Adipocyte (in vitro differentiated cells): ENCODE results near the gene BCAS3.

Source experiments
- DNase-seq: peaks from one replicate; pipeline ENCODE4 v3.0.0-alpha.2; 2015; ENCODE audit warnings: low read depth
- H3K27me3 ChIP-seq: replicated peaks from 2 replicates; pipeline ENCODE4 v1.7.0; 2013; ENCODE audit warnings: mild to moderate bottlenecking, low read length, moderate library complexity; ENCODE audit not compliant: control insufficient read depth, insufficient read depth
- H3K36me3 ChIP-seq: 2 replicates; pipeline ENCODE4 v1.7.0; 2013; ENCODE audit warnings: low read length, mild to moderate bottlenecking, moderate library complexity; ENCODE audit not compliant: control insufficient read depth, insufficient read depth, severe bottlenecking
- H3K4me1 ChIP-seq: 2 replicates; pipeline ENCODE4 v1.7.0; 2013; ENCODE audit warnings: mild to moderate bottlenecking, low read length, moderate library complexity; ENCODE audit not compliant: control insufficient read depth, insufficient read depth
- H3K4me3 ChIP-seq: 2 replicates; pipeline ENCODE4 v1.7.0; 2013; ENCODE audit warnings: mild to moderate bottlenecking, low read length, moderate library complexity
- H3K9ac ChIP-seq: 2 replicates; pipeline ENCODE4 v1.7.0; 2013; ENCODE audit warnings: mild to moderate bottlenecking, low read length, moderate library complexity
- H3K9me3 ChIP-seq: 2 replicates; pipeline ENCODE4 v1.7.0; 2013; ENCODE audit warnings: mild to moderate bottlenecking, low read length, moderate library complexity; ENCODE audit not compliant: control insufficient read depth

Gene BCAS3

DNA sequence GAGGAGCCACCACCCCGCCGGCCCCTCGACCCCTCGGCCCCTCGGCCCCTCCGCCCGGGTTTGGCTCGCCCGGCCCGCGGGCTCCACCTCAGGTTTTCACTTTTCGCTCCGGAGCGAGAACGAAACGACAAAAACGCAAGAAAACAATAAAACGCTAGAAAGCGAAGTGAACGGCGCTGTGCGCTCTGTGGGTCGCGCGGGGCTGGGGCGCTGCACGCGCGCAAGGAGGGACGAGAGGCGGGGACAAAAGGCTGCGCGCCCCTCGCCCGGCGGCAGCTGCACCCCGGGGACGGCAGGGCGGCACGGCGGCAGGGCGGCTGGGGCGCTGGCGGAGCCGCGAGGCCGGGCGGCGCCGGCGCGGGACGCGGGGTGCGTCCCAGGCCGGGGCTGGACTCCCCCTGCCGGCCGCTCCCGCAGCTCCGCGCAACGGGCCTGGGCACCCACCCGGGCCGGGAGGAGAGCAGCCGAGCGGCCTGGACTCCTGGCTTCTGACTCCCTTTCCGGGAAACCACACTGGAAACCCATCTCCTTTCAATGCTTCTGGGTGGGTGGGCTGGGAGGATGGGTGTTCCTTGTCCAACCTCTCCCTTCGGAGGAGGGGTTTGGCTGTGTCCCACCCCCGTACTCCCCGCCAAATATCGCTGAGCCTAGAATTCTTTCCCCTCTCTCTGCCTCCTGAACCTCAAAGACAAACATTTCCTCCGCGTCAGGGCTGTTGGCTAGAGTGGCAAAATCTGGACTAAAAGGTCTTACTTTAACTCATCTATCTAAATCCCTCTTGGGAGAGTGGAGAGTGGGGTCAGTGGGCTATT, 731.9 kb downstream of the BCAS3 start:
- H3K27me3 ChIP-seq: no peaks in the 10 kb centered on the region
- H3K4me3 ChIP-seq: peak overlapping the region; percentile 77
- H3K36me3 ChIP-seq: peaks cover 39% of the 10 kb centered on the region
- DNase-seq: peak; percentile 94
- H3K9ac ChIP-seq: peak overlapping the region; percentile 87
- H3K9me3 ChIP-seq: no peaks in the 10 kb centered on the region
- H3K4me1 ChIP-seq: peaks cover 29% of the 10 kb centered on the region

DNA sequence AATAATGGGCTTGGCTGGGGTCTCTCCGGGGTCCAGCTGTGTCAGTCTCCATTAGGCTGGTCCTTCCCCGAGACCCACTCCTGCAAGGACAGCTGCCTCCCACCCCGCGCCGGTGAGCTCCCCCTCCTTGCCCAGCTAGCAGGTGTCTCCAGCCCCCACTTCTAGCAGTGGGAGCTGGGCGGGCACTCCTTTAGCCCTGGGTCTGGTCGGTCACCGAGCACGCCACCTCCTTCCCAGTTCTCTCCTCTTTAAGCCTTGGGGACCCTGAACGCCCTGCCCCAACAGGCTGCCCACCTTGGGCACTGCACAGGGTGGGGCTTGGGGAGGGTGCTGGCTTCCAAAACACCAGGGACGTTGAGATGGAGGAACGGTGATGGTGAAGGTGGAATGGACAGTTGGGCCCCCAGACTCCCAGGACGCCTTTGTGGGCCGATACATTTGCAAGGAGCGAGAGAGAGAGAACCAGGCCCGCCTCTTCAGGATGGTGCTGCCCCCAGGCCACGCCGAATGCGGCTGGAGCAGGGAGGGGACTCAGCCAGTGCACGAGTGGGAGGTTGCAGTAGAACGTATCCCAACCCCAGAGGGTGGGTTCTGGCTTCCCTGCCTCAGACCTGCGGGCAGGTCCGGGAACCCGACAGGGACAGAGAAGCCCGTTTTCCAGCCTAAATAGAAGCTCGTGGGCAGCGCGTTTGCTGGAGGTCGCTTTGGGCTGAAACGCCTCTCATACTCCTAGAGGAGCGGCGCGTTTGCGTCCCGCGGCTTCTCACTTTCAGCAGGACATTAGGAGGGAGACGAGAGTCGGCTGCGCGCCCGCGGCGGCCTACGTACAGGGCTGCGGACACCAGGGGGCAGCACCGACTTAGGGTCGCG, 732.7 kb downstream of the BCAS3 start:
- peak; percentile 95 for DNase-seq
- H3K9me3 ChIP-seq: no peaks in the 10 kb centered on the region
- H3K4me1 ChIP-seq: peaks cover 29% of the 10 kb centered on the region
- H3K4me3 ChIP-seq: peak overlapping the region; percentile 50
- H3K27me3 ChIP-seq: no peaks in the 10 kb centered on the region
- H3K9ac ChIP-seq: peak overlapping the region; percentile 87
- peaks cover 31% of the 10 kb centered on the region for H3K36me3 ChIP-seq

DNA sequence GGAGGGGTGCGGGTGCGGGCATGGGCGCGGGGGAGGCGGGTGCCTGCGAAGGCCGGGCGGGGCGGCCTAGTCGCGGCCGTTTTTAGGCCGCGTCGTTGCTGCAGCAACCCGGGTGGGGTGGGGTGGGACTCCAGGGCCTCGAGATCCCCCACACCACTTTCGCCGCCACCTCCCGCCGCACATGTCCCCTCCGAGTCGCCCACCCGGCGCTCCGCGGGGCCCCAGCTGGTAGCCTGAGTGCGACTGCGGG, 733.3 kb downstream of the BCAS3 start:
- peaks cover 26% of the 10 kb centered on the region for H3K36me3 ChIP-seq
- no peaks in the 10 kb centered on the region for H3K9me3 ChIP-seq
- H3K4me1 ChIP-seq: peaks cover 29% of the 10 kb centered on the region
- no peaks in the 10 kb centered on the region for H3K27me3 ChIP-seq
- H3K4me3 ChIP-seq: peak overlapping the region; percentile 84
- DNase-seq: no peak
- H3K9ac ChIP-seq: peak overlapping the region; percentile 89

DNA sequence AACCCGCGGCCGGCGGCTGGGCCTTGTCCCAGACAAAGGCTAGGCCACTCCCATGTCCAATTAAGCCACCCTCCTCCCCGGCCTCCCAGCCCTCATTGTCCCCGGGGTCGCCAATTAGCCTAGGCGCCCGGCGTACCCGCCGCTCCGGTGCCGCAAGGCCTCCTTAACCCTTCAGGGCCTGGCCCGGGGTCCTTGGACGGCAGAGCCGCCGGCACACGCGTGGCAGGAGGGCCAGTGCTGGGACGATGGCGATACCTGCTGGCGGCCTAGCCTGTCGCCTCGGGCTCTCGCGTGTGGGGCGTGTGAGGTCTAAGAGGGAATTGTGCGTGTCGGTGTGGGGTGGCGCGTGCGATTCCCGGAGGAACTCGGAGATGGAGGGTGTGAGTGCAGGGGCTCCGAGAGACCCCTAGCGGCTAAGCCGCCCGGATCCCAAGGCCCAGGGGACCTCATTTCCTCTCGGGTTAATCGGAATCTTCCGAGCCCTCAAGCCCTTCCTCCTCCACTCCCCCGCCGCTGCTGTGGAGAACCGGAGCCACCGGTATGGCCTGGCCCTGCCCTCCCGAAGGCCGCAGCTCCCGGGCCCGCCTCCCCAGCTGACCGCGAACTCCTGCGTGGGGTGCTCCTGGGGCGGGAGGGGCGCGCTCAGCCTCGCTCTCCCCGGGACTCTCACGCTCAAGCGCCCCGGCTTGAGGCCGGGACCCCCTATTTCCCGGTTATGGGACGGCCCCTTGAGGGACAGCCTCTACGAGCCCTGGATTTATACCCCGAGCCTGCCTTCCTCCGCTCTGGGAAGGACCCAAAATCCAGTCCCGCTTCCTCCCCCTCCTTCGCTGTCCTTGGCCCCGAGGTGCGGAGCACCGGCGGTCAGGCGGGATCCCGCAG, 733.9 kb downstream of the BCAS3 start:
- Histone ChIP-seq H3K4me1 (peaks cover 30% of the 10 kb centered on the region), H3K9ac (peak overlapping the region; percentile 89), H3K36me3 (peaks cover 20% of the 10 kb centered on the region), H3K4me3 (peak overlapping the region; percentile 84), H3K9me3 (no peaks in the 10 kb centered on the region), H3K27me3 (no peaks in the 10 kb centered on the region)
- DNase-seq: peak; percentile 83

DNA sequence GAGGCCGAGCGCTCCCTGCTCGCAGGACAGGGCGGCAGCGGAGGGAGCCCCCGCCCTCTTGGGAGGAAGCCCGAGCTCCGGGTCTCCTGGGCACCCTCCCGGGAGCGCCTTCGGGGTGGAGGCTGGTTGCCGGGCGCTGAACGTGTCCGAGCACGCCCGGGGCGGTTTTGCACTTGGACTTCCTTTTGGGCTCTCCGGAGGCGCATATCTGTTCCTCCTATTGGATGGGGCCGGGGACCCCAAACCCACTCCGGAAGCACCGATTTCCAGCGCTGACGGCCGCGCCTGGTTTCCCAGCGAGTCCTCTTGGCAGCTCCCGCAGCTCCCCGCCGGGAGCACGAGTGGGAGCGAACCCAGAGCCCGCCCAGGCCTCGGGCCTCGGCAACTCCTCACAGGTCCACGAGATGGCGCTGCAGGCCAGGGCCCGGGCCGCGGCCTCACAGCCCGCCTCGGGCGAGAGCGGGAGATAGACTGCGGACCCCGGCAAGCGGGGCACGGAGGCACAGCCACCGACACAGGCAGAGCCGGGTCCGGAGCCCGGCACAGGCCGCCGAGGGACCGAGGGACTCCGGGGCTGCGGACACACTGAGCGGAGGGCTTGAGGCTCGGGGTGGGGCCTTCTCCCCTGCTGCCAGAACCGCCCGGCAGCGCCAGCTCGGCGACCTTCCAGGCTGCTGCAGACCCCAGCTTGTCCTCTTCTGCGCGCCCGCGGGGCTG, 734.6 kb downstream of the BCAS3 start:
- Histone ChIP-seq H3K9ac (peak overlapping the region; percentile 89), H3K27me3 (no peaks in the 10 kb centered on the region), H3K9me3 (no peaks in the 10 kb centered on the region), H3K4me3 (peak overlapping the region; percentile 84), H3K36me3 (peaks cover 14% of the 10 kb centered on the region), H3K4me1 (peaks cover 31% of the 10 kb centered on the region)
- peak; percentile 95 for DNase-seq

DNA sequence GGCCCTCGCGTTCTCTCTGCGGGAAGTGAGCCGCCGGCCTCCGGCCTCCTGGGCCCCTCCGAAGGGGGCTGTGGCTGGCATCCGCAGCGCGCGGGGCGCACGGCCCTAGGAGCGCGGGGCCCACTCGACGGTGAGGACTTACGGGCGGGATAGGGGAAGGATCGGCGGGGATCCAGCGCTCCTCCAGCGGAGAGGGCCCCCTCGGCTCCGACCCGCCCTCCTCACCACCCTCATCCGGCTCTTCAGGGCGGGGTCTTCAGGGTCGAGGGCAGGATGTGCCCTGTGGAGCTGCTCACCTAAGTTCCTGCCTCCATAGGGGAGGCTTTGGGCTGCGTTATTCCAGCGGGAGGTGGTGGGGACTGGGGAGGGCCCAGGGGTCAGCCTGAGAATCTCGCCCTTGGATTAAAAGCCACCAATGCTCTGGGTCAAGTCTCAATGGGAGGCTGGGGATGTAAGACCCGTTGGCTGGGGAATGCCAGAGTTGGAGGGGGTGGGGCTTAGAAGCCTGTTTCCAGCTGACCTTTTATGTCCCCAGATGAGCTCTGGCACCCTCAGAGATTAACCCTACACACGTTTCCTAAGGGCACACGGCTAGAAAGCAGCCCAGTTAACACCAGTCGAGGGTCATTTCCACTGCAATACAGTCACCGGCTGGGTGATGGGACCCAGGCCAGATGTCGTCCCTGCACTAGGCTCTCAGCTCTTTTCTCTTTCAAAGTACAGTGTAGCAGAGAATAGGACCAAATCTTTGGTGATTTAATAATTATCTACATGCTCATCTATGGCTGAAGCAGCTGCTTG, 735.4 kb downstream of the BCAS3 start:
- Histone ChIP-seq H3K9ac (peak overlapping the region; percentile 89), H3K4me1 (peaks cover 34% of the 10 kb centered on the region), H3K4me3 (peak overlapping the region; percentile 84), H3K36me3 (peaks cover 6% of the 10 kb centered on the region), H3K27me3 (no peaks in the 10 kb centered on the region), H3K9me3 (no peaks in the 10 kb centered on the region)
- DNase-seq: peak; percentile 52

DNA sequence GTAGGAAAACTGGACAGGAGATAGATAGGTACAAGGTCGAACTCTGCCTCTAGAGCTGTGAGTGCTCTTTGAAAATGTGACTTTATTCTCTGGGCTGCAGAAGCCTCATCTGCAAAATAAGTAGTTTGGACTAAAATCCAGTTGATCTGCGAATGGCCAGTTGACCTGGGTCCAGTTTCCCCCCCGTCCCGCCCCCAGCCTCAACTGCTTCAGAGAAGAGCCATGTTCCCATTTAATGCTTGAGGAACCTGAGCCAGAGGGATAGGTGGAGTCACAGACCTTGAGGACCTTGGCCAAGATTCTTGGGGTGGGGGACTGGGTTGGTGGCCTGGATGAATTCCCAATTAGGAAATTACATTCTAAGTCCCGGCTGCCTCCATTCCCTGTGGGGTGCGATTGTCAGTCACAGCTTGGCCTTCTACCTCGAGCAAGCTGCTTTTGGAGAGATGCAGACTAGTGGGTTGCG, 736.0 kb downstream of the BCAS3 start:
- Histone ChIP-seq H3K27me3 (no peaks in the 10 kb centered on the region), H3K9ac (peak overlapping the region; percentile 89), H3K4me1 (peaks cover 32% of the 10 kb centered on the region), H3K4me3 (peak overlapping the region; percentile 84), H3K9me3 (no peaks in the 10 kb centered on the region), H3K36me3 (peaks cover under 1% of the 10 kb centered on the region)
- no peak for DNase-seq

DNA sequence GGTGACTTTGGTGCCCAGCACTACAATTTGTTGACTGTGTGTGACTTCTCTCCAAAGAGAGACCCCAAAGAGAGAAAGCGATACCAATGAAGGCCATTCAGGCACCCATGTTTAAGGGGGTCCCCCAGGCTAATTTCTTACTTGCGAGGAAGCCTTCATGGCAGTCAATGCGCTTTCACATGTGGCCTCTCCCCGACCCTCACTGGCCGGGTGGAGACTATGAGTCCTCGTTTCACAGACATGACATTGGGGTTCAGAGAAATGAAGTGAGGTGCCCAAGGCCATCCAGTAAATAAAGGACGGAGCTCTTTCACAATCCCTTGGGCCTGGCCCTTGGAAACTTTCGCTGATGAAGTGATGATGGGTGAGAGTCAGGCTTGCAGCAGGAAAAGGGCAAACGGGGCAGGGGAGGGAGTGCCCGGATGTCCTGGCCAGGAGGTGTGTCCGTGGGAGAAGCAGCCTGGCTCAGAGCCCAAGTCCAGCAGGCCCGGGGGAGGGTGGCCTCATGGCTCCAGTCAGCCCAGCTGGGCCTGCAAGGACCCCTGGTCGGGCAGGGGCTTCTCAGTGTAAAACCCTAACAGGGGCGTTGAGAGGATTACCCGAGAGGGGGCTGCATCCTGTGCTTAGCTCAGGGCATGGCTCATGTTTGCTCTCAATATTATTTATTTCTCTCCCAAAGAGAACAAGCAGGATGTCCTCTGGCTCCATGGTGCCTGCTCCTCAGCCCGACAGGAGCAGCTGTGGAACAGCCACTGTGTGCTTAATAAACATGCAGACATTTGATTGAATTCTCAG, 736.7 kb downstream of the BCAS3 start:
- Histone ChIP-seq H3K9me3 (no peaks in the 10 kb centered on the region), H3K27me3 (no peaks in the 10 kb centered on the region), H3K9ac (no peak overlapping the region), H3K4me3 (no peak overlapping the region), H3K36me3 (no peaks in the 10 kb centered on the region), H3K4me1 (peaks cover 30% of the 10 kb centered on the region)
- DNase-seq: no peak

DNA sequence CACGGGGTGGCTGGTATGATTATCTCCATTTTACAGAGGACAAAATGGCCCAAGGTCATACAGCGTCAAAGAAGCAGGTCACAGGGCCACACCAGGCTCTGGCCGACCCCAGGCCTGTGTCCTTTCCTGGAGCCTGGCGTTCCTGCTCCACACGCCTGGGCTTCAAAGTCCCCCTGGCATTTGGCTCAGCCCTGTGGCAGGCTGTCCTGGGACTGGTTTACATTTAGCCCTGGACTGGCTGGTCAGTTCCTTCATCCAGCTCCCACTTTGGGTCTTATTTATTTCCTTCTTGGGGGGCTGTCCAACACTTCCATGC, 737.2 kb downstream of the BCAS3 start:
- Histone ChIP-seq H3K27me3 (no peaks in the 10 kb centered on the region), H3K9ac (no peak overlapping the region), H3K4me3 (no peak overlapping the region), H3K36me3 (no peaks in the 10 kb centered on the region), H3K9me3 (no peaks in the 10 kb centered on the region), H3K4me1 (peaks cover 28% of the 10 kb centered on the region)
- no peak for DNase-seq
